GDM1 (cell line): ENCODE data around the gene PIP4K2C.
"Not testable (repeated sequence)": the region's sequence is repeated elsewhere in the genome, so short reads cannot be mapped to it uniquely, and the experiment has no call there.

ENCODE experiments used
- DNase-seq: peaks from one replicate; lab custom pipeline; 2025; lab: John Stamatoyannopoulos, UW

PIP4K2C gene

GRCh38 chr12:57609781-57610553 is 19.0 kb downstream of the PIP4K2C start:
- no peak for DNase-seq

GRCh38 chr12:57610554-57611107 is 19.6 kb downstream of the PIP4K2C start:
- no peak for DNase-seq

GRCh38 chr12:57611108-57611826 is 20.3 kb downstream of the PIP4K2C start, which contains the start of gene ARHGEF25:
TSS of gene ARHGEF25 (plus strand) at chr12:57611435. CDS start at chr12:57611895, 460 bp downstream.
- DNase-seq = peak; percentile 45

GRCh38 chr12:57611827-57612710 is 21.1 kb downstream of the PIP4K2C start:
- no peak for DNase-seq

- DNase-seq = no peak
These were observed 21.9 kb downstream of the PIP4K2C start for GRCh38 chr12:57612711-57613426.

GRCh38 chr12:57613427-57614109 is 22.6 kb downstream of the PIP4K2C start:
- no peak for DNase-seq

- no peak for DNase-seq
These were observed 23.4 kb downstream of the PIP4K2C start for GRCh38 chr12:57614178-57614947.

- no peak for DNase-seq
These were observed 24.0 kb downstream of the PIP4K2C start for GRCh38 chr12:57614948-57615500.

GRCh38 chr12:57615637-57616036 is 24.6 kb downstream of the PIP4K2C start:
- no peak for DNase-seq

GRCh38 chr12:57616383-57617101 is 25.6 kb downstream of the PIP4K2C start:
- DNase-seq = no peak

GRCh38 chr12:57617942-57618341 is 26.9 kb downstream of the PIP4K2C start:
- DNase-seq = no peak

GRCh38 chr12:57618431-57618830 is 27.4 kb downstream of the PIP4K2C start:
- DNase-seq = not testable (repeated sequence)

- DNase-seq = no peak
These were observed 28.0 kb downstream of the PIP4K2C start for GRCh38 chr12:57618966-57619433.

- no peak for DNase-seq
These were observed 28.6 kb downstream of the PIP4K2C start for GRCh38 chr12:57619434-57620244.

GRCh38 chr12:57620245-57620935 is 29.4 kb downstream of the PIP4K2C start:
- DNase-seq = no peak

GRCh38 chr12:57620936-57621496 is 30.0 kb downstream of the PIP4K2C start:
- DNase-seq = no peak
